ENCODE results near the gene PDSS1.

PDSS1 gene

GRCh38 chr10:26703096-26703495, 5.6 kb downstream of the PDSS1 start:
- no peak for DNase-seq (ENCODE audit: low read depth in 1 of 2, low spot score in 1 of 2)
- TF ChIP-seq REST (IDR thresholded peaks at IDR 0.05; ENCODE audit: insufficient replicate concordance, low read depth) (no peak), POLR2AphosphoS5 (IDR thresholded peaks at IDR 0.05; ENCODE audit: low read depth) (no peak), GABPA (IDR thresholded peaks at IDR 0.05; ENCODE audit: low read depth) (no peak), SPI1 (IDR thresholded peaks at IDR 0.05; ENCODE audit: borderline replicate concordance, low read depth) (no peak), CTCF (IDR thresholded peaks at IDR 0.05; ENCODE audit: insufficient read depth, low read length) (no peak)
- no peaks in the 10 kb centered on the region for H3K27me3 ChIP-seq (ENCODE audit: insufficient read depth, poor library complexity, severe bottlenecking)
- H3K4me3 ChIP-seq (replicated peaks; ENCODE audit: insufficient read depth, low read length) = no peak overlapping the region
- no peak overlapping the region for H3K27ac ChIP-seq (replicated peaks)

DNA sequence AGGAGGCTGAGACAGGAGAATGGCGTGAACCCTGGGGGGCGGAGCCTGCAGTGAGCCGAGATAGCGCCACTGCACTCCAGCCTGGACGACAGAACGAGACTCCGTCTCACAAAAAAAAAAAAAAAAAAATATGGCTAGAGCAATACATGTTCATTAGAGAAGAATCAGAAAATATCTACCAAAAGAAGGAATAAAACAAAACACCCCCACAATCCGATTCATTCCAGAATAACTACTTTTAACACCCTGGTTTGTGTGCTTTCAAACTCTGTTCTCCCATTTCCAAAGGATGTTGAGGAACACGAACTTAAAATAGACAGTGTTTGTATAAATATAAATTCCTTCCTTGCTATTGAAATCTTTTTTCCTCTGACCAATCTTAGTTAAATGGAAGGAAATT, 6.5 kb downstream of the PDSS1 start:
- no peak overlapping the region for H3K4me3 ChIP-seq (replicated peaks; ENCODE audit: insufficient read depth, low read length)
- no peak overlapping the region for H3K27ac ChIP-seq (replicated peaks)
- TF ChIP-seq SPI1 (IDR thresholded peaks at IDR 0.05; ENCODE audit: borderline replicate concordance, low read depth) (no peak), REST (IDR thresholded peaks at IDR 0.05; ENCODE audit: insufficient replicate concordance, low read depth) (no peak), CTCF (IDR thresholded peaks at IDR 0.05; ENCODE audit: insufficient read depth, low read length) (no peak), POLR2AphosphoS5 (IDR thresholded peaks at IDR 0.05; ENCODE audit: low read depth) (no peak), GABPA (IDR thresholded peaks at IDR 0.05; ENCODE audit: low read depth) (no peak)
- no peak for DNase-seq (ENCODE audit: low read depth in 1 of 2, low spot score in 1 of 2)
- no peaks in the 10 kb centered on the region for H3K27me3 ChIP-seq (ENCODE audit: insufficient read depth, poor library complexity, severe bottlenecking)

GRCh38 chr10:26706206-26706605, 8.7 kb downstream of the PDSS1 start:
- Histone ChIP-seq H3K4me3 (replicated peaks; ENCODE audit: insufficient read depth, low read length) (no peak overlapping the region), H3K27ac (replicated peaks) (no peak overlapping the region), H3K27me3 (ENCODE audit: insufficient read depth, poor library complexity, severe bottlenecking) (no peaks in the 10 kb centered on the region)
- TF ChIP-seq SPI1 (IDR thresholded peaks at IDR 0.05; ENCODE audit: borderline replicate concordance, low read depth) (peak; percentile 88), POLR2AphosphoS5 (IDR thresholded peaks at IDR 0.05; ENCODE audit: low read depth) (no peak)
- peak; percentile 53 to 86 for DNase-seq (ENCODE audit: low read depth in 1 of 2, low spot score in 1 of 2)

- no peak for TF ChIP-seq SPI1 (IDR thresholded peaks at IDR 0.05; ENCODE audit: borderline replicate concordance, low read depth)
- no peak for TF ChIP-seq POLR2AphosphoS5 (IDR thresholded peaks at IDR 0.05; ENCODE audit: low read depth)
- no peak for TF ChIP-seq GABPA (IDR thresholded peaks at IDR 0.05; ENCODE audit: low read depth)
- no peak for TF ChIP-seq CTCF (IDR thresholded peaks at IDR 0.05; ENCODE audit: insufficient read depth, low read length)
- TF ChIP-seq REST (IDR thresholded peaks at IDR 0.05; ENCODE audit: insufficient replicate concordance, low read depth) = no peak
- H3K27ac ChIP-seq (replicated peaks) = no peak overlapping the region
- DNase-seq (ENCODE audit: low read depth in 1 of 2, low spot score in 1 of 2) = no peak
- no peak overlapping the region for H3K4me3 ChIP-seq (replicated peaks; ENCODE audit: insufficient read depth, low read length)
- H3K27me3 ChIP-seq (ENCODE audit: insufficient read depth, poor library complexity, severe bottlenecking) = no peaks in the 10 kb centered on the region
These were observed 9.4 kb downstream of the PDSS1 start for GRCh38 chr10:26706936-26707335.
